Glomerular visceral epithelial cell (primary cell): ENCODE data around the gene GRB7.
"Not testable (repeated sequence)": the region's sequence is repeated elsewhere in the genome, so short reads cannot be mapped to it uniquely, and the experiment has no call there.

Experiments used
- DNase-seq: peaks from one replicate; pipeline ENCODE4 v3.0.0-alpha.2; 2016; ENCODE audit errors: extremely low spot score

GRB7 gene

DNA sequence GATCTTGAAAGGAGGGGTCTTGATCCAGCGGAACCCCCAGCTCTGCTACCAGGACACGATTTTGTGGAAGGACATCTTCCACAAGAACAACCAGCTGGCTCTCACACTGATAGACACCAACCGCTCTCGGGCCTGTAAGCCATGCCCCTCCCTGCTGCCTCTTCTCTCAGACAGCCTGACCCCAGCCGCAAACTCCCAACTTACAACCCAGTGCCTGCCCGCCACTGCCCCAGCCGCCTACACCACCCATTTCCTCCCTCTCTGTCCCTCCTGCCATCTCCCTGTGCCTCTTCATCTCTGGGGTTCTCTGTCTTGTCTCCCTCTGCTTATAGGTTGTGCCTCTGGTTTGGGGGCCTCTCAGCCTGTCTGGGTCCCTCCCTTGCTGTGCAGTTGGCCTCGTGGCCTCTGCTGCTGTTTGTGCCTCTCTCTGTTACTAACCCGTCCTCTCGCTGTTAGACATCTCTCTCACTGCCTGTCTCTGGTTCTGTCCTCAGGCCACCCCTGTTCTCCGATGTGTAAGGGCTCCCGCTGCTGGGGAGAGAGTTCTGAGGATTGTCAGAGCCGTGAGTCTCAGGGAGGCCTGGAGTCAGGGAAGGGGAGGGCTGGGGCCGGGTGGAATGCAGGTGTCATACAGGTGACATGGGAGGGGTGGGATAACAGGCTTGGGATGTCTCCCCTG is 28.3 kb upstream of the GRB7 start:
- no peak for DNase-seq

- no peak for DNase-seq
Measured at GRCh38 chr17:39709998-39710964, 27.5 kb upstream of the GRB7 start.

DNA sequence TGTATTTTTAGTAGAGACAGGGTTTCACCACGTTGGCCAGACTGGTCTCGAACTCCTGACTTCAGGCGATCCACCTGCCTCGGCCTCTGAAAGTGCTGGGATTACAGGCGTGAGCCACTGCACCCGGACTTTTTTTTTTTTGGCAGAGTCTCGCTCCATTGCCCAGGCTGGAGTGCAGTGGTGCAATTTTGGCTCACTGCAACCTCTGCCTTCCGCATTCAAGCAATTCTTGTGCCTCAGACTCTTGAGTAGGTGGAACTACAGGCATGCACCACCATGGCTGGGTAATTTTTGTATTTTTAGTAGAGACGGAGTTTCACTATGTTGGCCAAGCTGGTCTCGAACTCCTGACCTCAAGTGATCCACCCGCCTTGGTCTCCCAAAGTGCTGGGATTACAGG is 26.7 kb upstream of the GRB7 start:
- DNase-seq = not testable (repeated sequence)

DNA sequence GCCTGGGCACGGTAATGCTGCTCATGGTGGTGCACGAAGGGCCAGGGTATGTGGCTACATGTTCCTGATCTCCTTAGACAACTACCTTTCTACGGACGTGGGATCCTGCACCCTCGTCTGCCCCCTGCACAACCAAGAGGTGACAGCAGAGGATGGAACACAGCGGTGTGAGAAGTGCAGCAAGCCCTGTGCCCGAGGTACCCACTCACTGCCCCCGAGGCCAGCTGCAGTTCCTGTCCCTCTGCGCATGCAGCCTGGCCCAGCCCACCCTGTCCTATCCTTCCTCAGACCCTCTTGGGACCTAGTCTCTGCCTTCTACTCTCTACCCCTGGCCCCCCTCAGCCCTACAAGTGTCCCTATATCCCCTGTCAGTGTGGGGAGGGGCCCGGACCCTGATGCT is 25.9 kb upstream of the GRB7 start:
- no peak for DNase-seq

DNA sequence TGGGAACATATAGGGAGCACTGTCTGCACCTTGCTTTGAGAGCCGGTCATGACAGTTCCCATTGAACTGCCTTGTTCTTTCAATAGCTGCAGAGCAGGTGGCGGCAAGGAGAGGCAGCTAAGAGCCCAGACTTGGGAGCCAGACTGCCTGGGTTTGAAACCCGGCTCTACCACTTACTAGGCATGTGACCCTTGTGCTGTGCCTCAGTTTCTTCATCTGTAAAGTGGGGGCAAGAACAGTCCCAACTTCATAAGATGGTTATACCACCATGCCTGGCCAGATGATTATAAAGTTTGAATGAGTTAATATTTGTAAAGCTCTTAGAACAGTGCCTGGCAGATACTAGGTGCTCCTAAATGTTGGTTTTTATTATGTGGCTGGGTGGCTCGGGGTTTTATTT is 23.5 kb upstream of the GRB7 start:
- DNase-seq = no peak

DNA sequence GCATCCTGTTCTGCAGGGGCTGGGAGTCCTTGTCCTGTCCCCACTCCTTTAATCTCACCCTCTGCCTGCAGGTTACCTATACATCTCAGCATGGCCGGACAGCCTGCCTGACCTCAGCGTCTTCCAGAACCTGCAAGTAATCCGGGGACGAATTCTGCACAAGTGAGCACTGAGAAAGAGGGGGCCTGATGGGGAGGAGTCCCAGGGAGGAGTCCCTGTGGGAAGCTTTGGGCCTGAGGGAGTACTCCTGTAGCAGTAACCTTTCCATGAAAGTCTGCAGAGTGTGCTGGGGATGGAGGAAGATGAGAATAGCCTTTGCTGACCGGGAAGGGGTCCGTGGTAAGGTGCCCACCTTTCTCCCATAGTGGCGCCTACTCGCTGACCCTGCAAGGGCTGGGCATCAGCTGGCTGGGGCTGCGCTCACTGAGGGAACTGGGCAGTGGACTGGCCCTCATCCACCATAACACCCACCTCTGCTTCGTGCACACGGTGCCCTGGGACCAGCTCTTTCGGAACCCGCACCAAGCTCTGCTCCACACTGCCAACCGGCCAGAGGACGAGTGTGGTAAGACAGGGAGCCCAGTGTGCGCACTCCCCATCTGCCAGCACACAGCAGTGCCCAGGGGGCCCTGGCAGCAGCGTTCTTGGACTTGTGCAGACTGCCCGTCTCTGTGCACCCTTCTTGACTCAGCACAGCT is 22.2 kb upstream of the GRB7 start:
- no peak for DNase-seq

- no peak for DNase-seq
Measured at GRCh38 chr17:39716073-39716818, 21.5 kb upstream of the GRB7 start.

DNA sequence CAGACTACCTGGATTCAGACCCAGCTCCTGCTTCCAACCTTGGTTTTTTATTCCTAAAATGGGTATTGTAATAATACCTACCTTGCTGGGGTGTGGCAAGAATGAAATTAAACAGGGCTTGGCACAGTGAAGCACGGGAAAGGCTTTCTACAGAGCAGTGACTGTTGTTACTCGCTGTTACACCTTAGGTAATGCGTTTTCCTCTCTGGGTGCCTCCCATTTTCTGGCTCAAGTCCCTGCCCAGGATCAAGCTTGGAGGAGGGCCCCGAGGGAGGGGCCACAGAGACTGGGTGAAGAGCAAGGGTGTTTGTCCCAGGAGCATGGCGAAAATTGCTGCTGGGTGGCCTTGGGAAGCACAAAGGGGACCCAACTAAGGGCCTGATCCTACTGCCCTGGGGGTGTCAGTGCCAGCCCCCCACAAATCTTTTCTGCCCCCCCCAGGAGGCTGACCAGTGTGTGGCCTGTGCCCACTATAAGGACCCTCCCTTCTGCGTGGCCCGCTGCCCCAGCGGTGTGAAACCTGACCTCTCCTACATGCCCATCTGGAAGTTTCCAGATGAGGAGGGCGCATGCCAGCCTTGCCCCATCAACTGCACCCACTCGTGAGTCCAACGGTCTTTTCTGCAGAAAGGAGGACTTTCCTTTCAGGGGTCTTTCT is 20.7 kb upstream of the GRB7 start:
- DNase-seq = no peak

DNA sequence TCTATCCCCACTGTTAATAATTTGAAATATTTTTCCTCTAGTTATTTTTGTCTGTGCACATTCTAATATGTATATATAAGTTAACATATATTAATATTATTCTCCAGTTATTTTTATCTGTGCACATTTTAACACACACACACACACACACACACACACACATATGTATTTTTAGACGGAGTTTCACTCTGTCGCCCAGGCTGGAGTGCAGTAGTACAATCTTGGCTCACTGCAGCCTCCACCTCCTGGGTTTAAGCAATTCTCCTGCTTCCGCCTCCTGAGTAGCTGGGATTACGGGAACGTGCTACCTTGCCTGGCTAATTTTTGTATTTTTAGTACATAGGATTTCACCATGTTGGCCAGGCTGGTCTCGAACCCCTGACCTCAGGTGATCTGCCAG is 20.1 kb upstream of the GRB7 start:
- DNase-seq = no peak

DNA sequence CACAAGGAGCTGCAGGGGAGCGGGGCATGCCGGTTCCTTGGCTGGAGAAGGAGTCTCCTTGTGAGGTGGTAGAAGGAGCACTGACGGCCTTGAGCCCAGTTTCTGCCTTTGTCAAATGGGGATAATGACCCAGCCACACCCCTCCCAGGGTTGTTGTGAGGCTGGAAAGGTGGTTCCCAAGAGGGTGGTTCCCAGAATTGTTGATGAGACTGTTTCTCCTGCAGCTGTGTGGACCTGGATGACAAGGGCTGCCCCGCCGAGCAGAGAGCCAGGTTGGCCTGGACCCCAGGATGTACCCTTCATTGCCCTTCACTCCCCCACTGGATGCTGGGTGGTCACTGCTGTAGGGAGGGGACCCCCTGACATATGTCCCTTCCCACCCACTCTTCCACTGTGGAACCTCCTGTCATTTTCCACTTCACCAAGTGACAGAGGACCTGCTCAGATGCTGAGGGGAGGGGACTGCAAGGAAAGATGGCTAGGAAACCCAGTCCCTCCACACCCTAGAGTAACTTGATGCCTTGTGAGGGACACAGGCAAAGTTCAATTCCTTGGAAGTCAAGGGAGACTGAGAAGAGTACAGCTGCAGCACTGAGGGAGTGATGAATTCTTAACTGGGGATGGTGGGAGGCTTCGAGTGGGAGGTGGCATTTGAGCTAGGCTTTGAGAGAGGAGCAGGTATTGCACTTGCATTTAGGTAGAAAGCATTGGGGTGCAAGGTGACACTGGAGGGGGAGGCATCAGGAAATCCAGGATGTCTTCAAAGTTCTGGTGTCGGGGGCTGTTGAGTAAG is 18.0 kb upstream of the GRB7 start:
- no peak for DNase-seq

DNA sequence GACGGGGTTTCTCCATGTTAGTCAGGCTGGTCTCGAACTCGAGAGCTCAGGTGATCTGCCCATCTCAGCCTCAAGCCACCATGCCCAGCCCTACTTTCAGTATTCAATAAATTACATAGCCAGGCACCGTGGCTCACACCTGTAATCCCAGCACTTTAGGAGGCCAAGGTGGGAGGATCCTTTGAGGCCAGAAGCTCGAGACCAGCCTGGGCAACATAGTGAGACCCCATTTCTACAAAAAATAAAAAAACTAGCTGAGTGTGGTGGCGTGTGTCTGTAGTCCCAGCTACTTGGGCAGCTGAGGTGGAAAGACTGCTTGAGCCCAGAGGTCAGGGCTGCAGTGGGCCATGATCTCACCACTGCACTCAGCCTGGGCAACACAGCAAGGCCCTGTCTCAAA is 15.6 kb upstream of the GRB7 start:
- no peak for DNase-seq

DNA sequence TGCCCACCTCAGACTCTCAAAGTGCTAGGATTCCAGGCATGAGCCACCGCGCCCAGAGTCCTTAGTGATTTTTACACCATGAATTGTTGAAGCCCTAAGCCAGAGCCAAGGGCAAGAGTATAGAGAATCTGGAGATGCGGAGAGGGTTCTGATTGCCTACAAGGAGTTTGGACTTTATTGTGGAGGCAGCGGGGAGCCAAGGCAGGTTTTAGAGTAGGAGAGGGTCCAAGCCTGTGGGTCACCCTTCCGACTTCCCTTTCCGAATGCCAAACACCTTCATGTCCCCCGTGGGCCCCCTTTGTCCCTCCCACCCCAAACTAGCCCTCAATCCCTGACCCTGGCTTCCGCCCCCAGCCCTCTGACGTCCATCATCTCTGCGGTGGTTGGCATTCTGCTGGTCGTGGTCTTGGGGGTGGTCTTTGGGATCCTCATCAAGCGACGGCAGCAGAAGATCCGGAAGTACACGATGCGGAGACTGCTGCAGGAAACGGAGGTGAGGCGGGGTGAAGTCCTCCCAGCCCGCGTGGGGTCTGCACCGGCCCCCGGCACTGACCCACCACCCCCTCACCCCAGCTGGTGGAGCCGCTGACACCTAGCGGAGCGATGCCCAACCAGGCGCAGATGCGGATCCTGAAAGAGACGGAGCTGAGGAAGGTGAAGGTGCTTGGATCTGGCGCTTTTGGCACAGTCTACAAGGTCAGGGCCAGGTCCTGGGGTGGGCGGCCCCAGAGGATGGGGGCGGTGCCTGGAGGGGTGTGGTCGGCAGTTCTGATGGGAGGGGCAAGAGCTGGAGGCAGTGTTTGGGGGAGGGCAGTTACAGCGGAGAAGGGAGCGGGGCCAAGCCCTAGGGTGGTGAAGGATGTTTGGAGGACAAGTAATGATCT is 14.5 kb upstream of the GRB7 start:
- DNase-seq = no peak

DNA sequence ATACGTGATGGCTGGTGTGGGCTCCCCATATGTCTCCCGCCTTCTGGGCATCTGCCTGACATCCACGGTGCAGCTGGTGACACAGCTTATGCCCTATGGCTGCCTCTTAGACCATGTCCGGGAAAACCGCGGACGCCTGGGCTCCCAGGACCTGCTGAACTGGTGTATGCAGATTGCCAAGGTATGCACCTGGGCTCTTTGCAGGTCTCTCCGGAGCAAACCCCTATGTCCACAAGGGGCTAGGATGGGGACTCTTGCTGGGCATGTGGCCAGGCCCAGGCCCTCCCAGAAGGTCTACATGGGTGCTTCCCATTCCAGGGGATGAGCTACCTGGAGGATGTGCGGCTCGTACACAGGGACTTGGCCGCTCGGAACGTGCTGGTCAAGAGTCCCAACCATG is 13.0 kb upstream of the GRB7 start:
- no peak for DNase-seq

- not testable (repeated sequence) for DNase-seq
Measured at GRCh38 chr17:39725923-39726322, 11.8 kb upstream of the GRB7 start.

- no peak for DNase-seq
Measured at GRCh38 chr17:39726617-39727016, 11.1 kb upstream of the GRB7 start.

GRCh38 chr17:39727556-39727955 is 10.2 kb upstream of the GRB7 start:
- no peak for DNase-seq

DNA sequence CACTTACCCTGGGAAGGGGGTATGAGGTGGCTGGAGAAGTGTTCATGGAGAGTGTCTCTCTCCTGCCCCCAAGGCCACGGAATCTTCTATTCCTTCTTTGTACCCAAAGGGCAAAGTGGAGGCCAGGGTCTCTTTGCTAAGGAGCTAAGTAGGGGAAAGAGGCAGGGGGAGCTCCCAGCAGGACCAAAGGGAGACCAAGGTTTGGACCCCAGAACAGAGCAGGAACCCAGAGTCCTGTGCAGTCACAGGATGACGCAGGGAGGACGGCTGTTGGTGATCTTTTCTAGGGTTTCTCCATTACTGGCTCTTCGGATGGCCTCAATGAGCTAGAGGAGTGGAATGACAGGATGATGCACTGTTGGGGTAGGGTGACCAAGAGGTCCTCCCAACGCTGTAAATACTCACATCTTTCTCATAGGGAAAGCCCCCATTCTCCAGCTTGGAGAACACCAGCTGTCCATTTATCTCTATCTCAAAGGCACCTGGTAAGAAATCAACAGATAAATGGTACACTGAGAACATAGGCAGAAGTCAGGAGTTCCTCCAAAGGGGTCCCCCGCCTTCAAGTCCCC is 8.4 kb upstream of the GRB7 start:
- no peak for DNase-seq

DNA sequence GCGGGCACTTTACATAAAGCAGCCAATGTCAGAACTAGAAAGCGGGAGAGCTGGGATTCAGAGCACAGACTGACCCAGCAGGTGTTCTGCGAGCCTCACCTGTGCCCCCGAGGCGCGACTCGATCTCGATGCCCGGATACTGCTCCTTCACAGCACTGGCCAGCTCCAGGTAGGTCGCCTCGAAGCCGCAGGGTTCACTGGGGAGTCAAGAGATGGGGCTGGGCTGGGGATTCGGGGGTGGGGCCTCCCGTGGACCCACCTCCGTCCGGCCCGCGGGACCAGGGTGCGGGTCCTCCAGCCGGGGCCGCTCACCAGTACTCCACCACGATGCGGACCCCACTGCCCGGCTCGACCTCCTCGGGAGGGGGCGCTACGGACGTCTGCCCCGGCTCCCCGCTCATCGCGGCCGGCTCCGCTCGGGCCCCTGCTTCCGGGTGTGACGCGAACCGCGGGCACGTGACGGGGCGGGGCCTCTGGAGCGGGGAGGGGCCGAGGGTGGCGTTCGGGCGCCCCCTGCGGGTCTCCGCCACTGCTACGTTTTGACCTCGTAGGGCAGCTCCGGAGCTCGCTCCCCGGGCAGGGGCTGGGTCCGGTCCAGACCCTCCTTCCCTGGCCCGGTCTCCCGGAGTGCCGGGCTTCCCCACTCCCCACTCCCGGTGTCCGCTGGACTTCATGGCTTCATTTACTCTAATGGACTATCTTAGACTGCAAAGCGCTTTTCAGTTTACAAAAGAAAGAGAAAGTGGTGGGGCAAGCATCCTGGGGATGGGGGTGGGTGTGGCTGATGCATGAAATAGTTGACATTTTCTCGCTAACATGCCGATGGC is 7.4 kb upstream of the GRB7 start, which contains the start of gene MIEN1:
TSS of gene MIEN1 (minus strand) at position 438 of the 827 bp plus-strand sequence. CDS start at position 401, 37 bp downstream.
- DNase-seq = peak; percentile 90
